Activated CD8-positive, alpha-beta T cell treated with anti-CD3 and anti-CD28 coated beads for 36 hours (primary cell): Measurements from ENCODE around the gene LRFN5. TPM values are rescaled to one million over a fixed set of nuclear protein-coding genes. Genes with fewer than 3 reads are reported as not detected.
"Not testable (repeated sequence)": the region's sequence is repeated elsewhere in the genome, so short reads cannot be mapped to it uniquely, and the experiment has no call there.

ENCODE experiments used
- ATAC-seq: fragments of 200-7000 bp; cut with Tn5 transposase; one replicate; pipeline ENCODE4 v1.10.0; 2021; ENCODE audit warnings: mild to moderate bottlenecking, moderate library complexity
- CTCF ChIA-PET: fragments of 350-600 bp; sonication (Branson Sonifier 250); formaldehyde crosslinking; loops from one replicate; lab custom pipeline; 2021; ENCODE audit warnings: antibody characterized with exemption; lab: Charles Lee
- POLR2A ChIA-PET: fragments of 350-600 bp; sonication (Branson Sonifier 250); formaldehyde crosslinking; loops from one replicate; lab custom pipeline; 2021; ENCODE audit warnings: antibody characterized with exemption; lab: Charles Lee
- DNase-seq: peaks from one replicate; pipeline ENCODE4 v3.0.0-alpha.2; 2020
- H3K27ac Mint-ChIP-seq: one replicate; pipeline ENCODE4 v1.8.0; 2021; ENCODE audit warnings: mild to moderate bottlenecking, mixed read lengths
- H3K27me3 Mint-ChIP-seq: one replicate; pipeline ENCODE4 v1.8.0; 2021; ENCODE audit warnings: mixed read lengths
- H3K36me3 Mint-ChIP-seq: one replicate; pipeline ENCODE4 v1.8.0; 2021; ENCODE audit warnings: low read depth, mixed read lengths
- H3K4me1 Mint-ChIP-seq: one replicate; pipeline ENCODE4 v1.8.0; 2021; ENCODE audit warnings: low read depth, mixed read lengths
- H3K4me3 Mint-ChIP-seq: one replicate; pipeline ENCODE4 v1.8.0; 2021; ENCODE audit warnings: mild to moderate bottlenecking, moderate library complexity, mixed read lengths
- H3K9me3 Mint-ChIP-seq: one replicate; pipeline ENCODE4 v1.8.0; 2021; ENCODE audit warnings: mixed read lengths
- CTCF ChIP-seq: fragments of 200-600 bp; IDR thresholded peaks from one replicate; pipeline ENCODE4 v1.8.0; 2022; ENCODE audit warnings: antibody characterized with exemption, mild to moderate bottlenecking
- intact Hi-C: fragments of 100-400 bp; cut with micrococcal nuclease; formaldehyde crosslinking; loops from one replicate; pipeline ENCODE4 v1.10.0; 2022
- total RNA-seq, 2 experiments: library from RNA; stranded (reverse); gene quantifications; one replicate each; pipeline ENCODE4 v1.2.3, GENCODE V29; 2021

LRFN5 gene
- not detected for total RNA-seq

- POLR2A ChIA-PET: no interaction called here
- TF ChIP-seq CTCF: no peak
- Mint-ChIP-seq H3K36me3 (no peaks in the 10 kb centered on the region), H3K27ac (no peak within 1 kb of the TSS), H3K9me3 (no peaks in the 10 kb centered on the region), H3K27me3 (peaks cover 68% of the 10 kb centered on the region), H3K4me3 (peak within 1 kb of the TSS; percentile 42), H3K4me1 (peaks cover 22% of the 10 kb centered on the region)
- CTCF ChIA-PET: interaction anchor here (0.8 kb wide), 1 partner anchor 219 kb away, joined by 3 read pairs; no protein-coding TSS in a partner anchor
- ATAC-seq (peak; percentile 49), DNase-seq (no peak)
- intact Hi-C loops: no loop called here
Measured at GRCh38 chr14:41606532-41607303, at the start of gene LRFN5. Gene LRFN5 (plus strand): TSS chr14:41606876.

GRCh38 chr14:41558490-41558889, 48.2 kb upstream of the LRFN5 start:
- CTCF ChIA-PET: no interaction called here
- DNase-seq (no peak), ATAC-seq (no peak)
- POLR2A ChIA-PET: no interaction called here
- intact Hi-C loops: no loop called here
- H3K9me3 Mint-ChIP-seq: no peaks in the 10 kb centered on the region
- no peak overlapping the region for H3K4me3 Mint-ChIP-seq
- H3K27ac Mint-ChIP-seq: no peak overlapping the region
- H3K4me1 Mint-ChIP-seq: no peaks in the 10 kb centered on the region
- TF ChIP-seq CTCF: no peak
- H3K27me3 Mint-ChIP-seq: no peaks in the 10 kb centered on the region
- H3K36me3 Mint-ChIP-seq: no peaks in the 10 kb centered on the region

GRCh38 chr14:41566864-41567263, 39.8 kb upstream of the LRFN5 start:
- H3K4me3 Mint-ChIP-seq, CTCF ChIA-PET, H3K4me1 Mint-ChIP-seq, H3K27me3 Mint-ChIP-seq, H3K9me3 Mint-ChIP-seq, POLR2A ChIA-PET, H3K27ac Mint-ChIP-seq, DNase-seq, ATAC-seq, H3K36me3 Mint-ChIP-seq, intact Hi-C loops: not testable (repeated sequence)

- H3K9me3 Mint-ChIP-seq: peaks cover 5% of the 10 kb centered on the region
- ChIA-PET CTCF (no interaction called here), POLR2A (no interaction called here)
- no peak for TF ChIP-seq CTCF
- no peak for DNase-seq
- H3K4me1 Mint-ChIP-seq: no peaks in the 10 kb centered on the region
- no peaks in the 10 kb centered on the region for H3K27me3 Mint-ChIP-seq
- no peak overlapping the region for H3K27ac Mint-ChIP-seq
- no peak overlapping the region for H3K4me3 Mint-ChIP-seq
- intact Hi-C loops: no loop called here
- no peaks in the 10 kb centered on the region for H3K36me3 Mint-ChIP-seq
- ATAC-seq: no peak
Measured at GRCh38 chr14:41568979-41569378, 37.7 kb upstream of the LRFN5 start.

GRCh38 chr14:41570415-41571155, 36.1 kb upstream of the LRFN5 start:
- ChIA-PET POLR2A (no interaction called here), CTCF (no interaction called here)
- no peak for DNase-seq
- Mint-ChIP-seq H3K27me3 (no peaks in the 10 kb centered on the region), H3K27ac (no peak overlapping the region), H3K4me1 (no peaks in the 10 kb centered on the region), H3K4me3 (no peak overlapping the region), H3K36me3 (no peaks in the 10 kb centered on the region), H3K9me3 (peaks cover 5% of the 10 kb centered on the region)
- no peak for ATAC-seq
- intact Hi-C loops: no loop called here
- TF ChIP-seq CTCF: no peak
